ENCODE measurements around the gene RNF207.

DNA sequence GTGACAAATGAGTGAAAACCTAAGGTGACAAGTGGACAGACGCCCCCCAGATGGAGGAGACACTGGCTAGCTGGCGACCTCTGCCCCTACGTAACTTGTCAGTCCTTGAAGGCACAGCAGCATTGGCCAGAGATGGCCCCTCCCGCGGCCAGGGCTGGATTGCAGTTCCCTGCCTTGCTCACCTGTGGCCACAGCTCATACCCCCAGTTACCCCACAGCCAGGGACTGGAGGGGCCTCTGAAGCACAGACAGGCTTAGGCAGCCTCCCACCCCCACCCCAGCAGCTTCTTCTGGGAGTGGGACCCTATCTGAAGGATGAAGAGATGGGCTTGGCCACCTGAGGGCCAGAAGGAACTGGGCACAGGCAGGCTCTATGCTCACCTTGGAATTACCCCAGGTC, 41.7 kb downstream of the RNF207 start:
- no peak for TF ChIP-seq EZH2 (IDR thresholded peaks at IDR 0.05; ENCODE audit: borderline replicate concordance, low read depth, low read length, poor library complexity, severe bottlenecking)
- TF ChIP-seq, protein P1, sequence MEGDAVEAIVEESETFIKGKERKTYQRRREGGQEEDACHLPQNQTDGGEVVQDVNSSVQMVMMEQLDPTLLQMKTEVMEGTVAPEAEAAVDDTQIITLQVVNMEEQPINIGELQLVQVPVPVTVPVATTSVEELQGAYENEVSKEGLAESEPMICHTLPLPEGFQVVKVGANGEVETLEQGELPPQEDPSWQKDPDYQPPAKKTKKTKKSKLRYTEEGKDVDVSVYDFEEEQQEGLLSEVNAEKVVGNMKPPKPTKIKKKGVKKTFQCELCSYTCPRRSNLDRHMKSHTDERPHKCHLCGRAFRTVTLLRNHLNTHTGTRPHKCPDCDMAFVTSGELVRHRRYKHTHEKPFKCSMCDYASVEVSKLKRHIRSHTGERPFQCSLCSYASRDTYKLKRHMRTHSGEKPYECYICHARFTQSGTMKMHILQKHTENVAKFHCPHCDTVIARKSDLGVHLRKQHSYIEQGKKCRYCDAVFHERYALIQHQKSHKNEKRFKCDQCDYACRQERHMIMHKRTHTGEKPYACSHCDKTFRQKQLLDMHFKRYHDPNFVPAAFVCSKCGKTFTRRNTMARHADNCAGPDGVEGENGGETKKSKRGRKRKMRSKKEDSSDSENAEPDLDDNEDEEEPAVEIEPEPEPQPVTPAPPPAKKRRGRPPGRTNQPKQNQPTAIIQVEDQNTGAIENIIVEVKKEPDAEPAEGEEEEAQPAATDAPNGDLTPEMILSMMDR (conservative IDR thresholded peaks at IDR 0.05; ENCODE audit: low read depth, low read length), result no peak
